Measurements from ENCODE around the gene GAS2.

The GAS2 gene

GRCh38 chr11:22795914-22796313 is 129.5 kb downstream of the GAS2 start:
- DNase-seq: no peak

- DNase-seq: no peak
Observed at GRCh38 chr11:22797047-22797446, 130.6 kb downstream of the GAS2 start.

- DNase-seq: no peak
Observed at GRCh38 chr11:22798901-22799300, 132.5 kb downstream of the GAS2 start.

GRCh38 chr11:22800482-22800881 is 134.1 kb downstream of the GAS2 start:
- no peak for DNase-seq

- no peak for DNase-seq
Observed at GRCh38 chr11:22802861-22803260, 136.4 kb downstream of the GAS2 start.

GRCh38 chr11:22807391-22807790 is 141.0 kb downstream of the GAS2 start:
- DNase-seq: no peak

- no peak for DNase-seq
Observed at GRCh38 chr11:22807855-22808570, 141.6 kb downstream of the GAS2 start.

GRCh38 chr11:22808571-22809197 is 142.3 kb downstream of the GAS2 start:
- DNase-seq: no peak

GRCh38 chr11:22809893-22810292 is 143.5 kb downstream of the GAS2 start:
- no peak for DNase-seq

- DNase-seq: no peak
Observed at GRCh38 chr11:22822203-22822602, 155.8 kb downstream of the GAS2 start.

- no peak for DNase-seq
Observed at GRCh38 chr11:22828373-22828772, 162.0 kb downstream of the GAS2 start.

- DNase-seq: peak; percentile 90
Observed at GRCh38 chr11:22829231-22830081, 163.0 kb downstream of the GAS2 start, which contains the start of gene SVIP. Gene SVIP (minus strand): TSS chr11:22829801. CDS start chr11:22829748, 53 bp downstream.

GRCh38 chr11:22830082-22830414 is 163.6 kb downstream of the GAS2 start:
- no peak for DNase-seq

- DNase-seq: no peak
Observed at GRCh38 chr11:22832315-22833015, 166.1 kb downstream of the GAS2 start.

GRCh38 chr11:22846726-22847125 is 180.3 kb downstream of the GAS2 start:
- no peak for DNase-seq

GRCh38 chr11:22851477-22851876 is 185.1 kb downstream of the GAS2 start:
- no peak for DNase-seq

GRCh38 chr11:22859756-22860155 is 193.3 kb downstream of the GAS2 start:
- no peak for DNase-seq

GRCh38 chr11:22860241-22860640 is 193.8 kb downstream of the GAS2 start, which contains the start of gene CCDC179:
Gene CCDC179 (minus strand): TSS chr11:22860474. CDS start chr11:22860421, 53 bp downstream.
- DNase-seq: no peak

Measured in DMS79 (cell line).